PC-9 (cell line): ENCODE results near the gene MOSPD2.

ENCODE experiments used
- CTCF ChIP-seq: fragments of 200-600 bp; sonication (generic); conservative IDR thresholded peaks from 2 replicates; pipeline ENCODE4 v1.6.1; 2017; ENCODE audit warnings: mixed run types, antibody characterized with exemption, mild to moderate bottlenecking, moderate library complexity
- EZH2 ChIP-seq: fragments of 200-600 bp; sonication (generic); IDR thresholded peaks from 2 replicates; pipeline ENCODE4 v1.8.0; 2017; ENCODE audit warnings: antibody characterized with exemption, low read depth

GRCh38 chrX:14939644-14940043, 66.4 kb downstream of the MOSPD2 start:
- no peak for TF ChIP-seq CTCF
- TF ChIP-seq EZH2 = no peak
